AG09309 (cell line): Measurements from ENCODE around the gene HEXIM2.
"Not testable (repeated sequence)": the region's sequence is repeated elsewhere in the genome, so short reads cannot be mapped to it uniquely, and the experiment has no call there.

Source experiments
- DNase-seq: peaks from one replicate; pipeline ENCODE4 v3.0.0-alpha.2; 2010; ENCODE audit warnings: low read depth
- H3K4me3 ChIP-seq: 2 replicates; pipeline ENCODE4 v1.5.1; 2011; ENCODE audit warnings: mild to moderate bottlenecking, low read depth, low read length, moderate library complexity; ENCODE audit not compliant: control insufficient read depth
- CTCF ChIP-seq: IDR thresholded peaks from 2 replicates; pipeline ENCODE4 v1.5.1; 2011; ENCODE audit warnings: mild to moderate bottlenecking, low read depth, low read length, inconsistent platforms; ENCODE audit not compliant: insufficient read depth, control insufficient read depth; ENCODE audit errors: missing control alignments

Gene HEXIM2

GRCh38 chr17:45120558-45120957 lies 41.1 kb upstream of the HEXIM2 start:
- no peak for DNase-seq
- no peak for TF ChIP-seq CTCF
- no peak overlapping the region for H3K4me3 ChIP-seq

GRCh38 chr17:45121055-45121454 lies 40.6 kb upstream of the HEXIM2 start:
- no peak overlapping the region for H3K4me3 ChIP-seq
- no peak for TF ChIP-seq CTCF
- no peak for DNase-seq

- no peak overlapping the region for H3K4me3 ChIP-seq
- no peak for DNase-seq
- TF ChIP-seq CTCF, result no peak
Observed at GRCh38 chr17:45123076-45123770, 38.5 kb upstream of the HEXIM2 start.

GRCh38 chr17:45123930-45124796 lies 37.5 kb upstream of the HEXIM2 start:
- DNase-seq, result no peak
- H3K4me3 ChIP-seq, result no peak overlapping the region
- TF ChIP-seq CTCF, result no peak

GRCh38 chr17:45124797-45125122 lies 36.9 kb upstream of the HEXIM2 start:
- DNase-seq, result not testable (repeated sequence)

GRCh38 chr17:45125509-45125908 lies 36.2 kb upstream of the HEXIM2 start:
- TF ChIP-seq CTCF, result no peak
- DNase-seq, result no peak
- no peak overlapping the region for H3K4me3 ChIP-seq

More at GRCh38 chr17:45124797-45125122, 36.9 kb upstream of the HEXIM2 start:
- not testable (repeated sequence) for H3K4me3 ChIP-seq

GRCh38 chr17:45127207-45127547 lies 34.5 kb upstream of the HEXIM2 start:
- DNase-seq, result no peak
- no peak for TF ChIP-seq CTCF
- no peak overlapping the region for H3K4me3 ChIP-seq
